GM12891 (cell line): Measurements from ENCODE around the gene SBF1.

Experiments used
- DNase-seq: peaks from one replicate; pipeline ENCODE4 v3.0.0; 2011; ENCODE audit warnings: low spot score; ENCODE audit not compliant: insufficient read length
- FAIRE-seq: peaks from 2 replicates; lab custom pipeline; 2011; peaks lifted over from hg19 to GRCh38; lab: Jason Lieb, UNC
- PAX5 ChIP-seq: IDR thresholded peaks from 2 replicates; pipeline ENCODE4 v1.6.1; 2011; ENCODE audit warnings: low read length, moderate library complexity, mild to moderate bottlenecking; ENCODE audit not compliant: insufficient read depth, severe bottlenecking
- POLR2A ChIP-seq: IDR thresholded peaks from 2 replicates; pipeline ENCODE4 v1.6.1; 2011; ENCODE audit warnings: low read depth, low read length, control low read depth
- POLR2AphosphoS5 ChIP-seq: IDR thresholded peaks from 2 replicates; pipeline ENCODE4 v1.6.1; 2011; ENCODE audit warnings: low read depth, low read length, control low read depth
- POU2F2 ChIP-seq: IDR thresholded peaks from 2 replicates; pipeline ENCODE4 v1.6.1; 2011; ENCODE audit warnings: low read depth, mild to moderate bottlenecking, control low read depth, low read length, moderate library complexity
- SPI1 ChIP-seq: IDR thresholded peaks from 2 replicates; pipeline ENCODE4 v1.6.1; 2011; ENCODE audit warnings: low read depth, low read length, control low read depth
- TAF1 ChIP-seq: IDR thresholded peaks from 2 replicates; pipeline ENCODE4 v1.6.1; 2011; ENCODE audit warnings: low read depth, low read length, control low read depth

Gene SBF1

DNA sequence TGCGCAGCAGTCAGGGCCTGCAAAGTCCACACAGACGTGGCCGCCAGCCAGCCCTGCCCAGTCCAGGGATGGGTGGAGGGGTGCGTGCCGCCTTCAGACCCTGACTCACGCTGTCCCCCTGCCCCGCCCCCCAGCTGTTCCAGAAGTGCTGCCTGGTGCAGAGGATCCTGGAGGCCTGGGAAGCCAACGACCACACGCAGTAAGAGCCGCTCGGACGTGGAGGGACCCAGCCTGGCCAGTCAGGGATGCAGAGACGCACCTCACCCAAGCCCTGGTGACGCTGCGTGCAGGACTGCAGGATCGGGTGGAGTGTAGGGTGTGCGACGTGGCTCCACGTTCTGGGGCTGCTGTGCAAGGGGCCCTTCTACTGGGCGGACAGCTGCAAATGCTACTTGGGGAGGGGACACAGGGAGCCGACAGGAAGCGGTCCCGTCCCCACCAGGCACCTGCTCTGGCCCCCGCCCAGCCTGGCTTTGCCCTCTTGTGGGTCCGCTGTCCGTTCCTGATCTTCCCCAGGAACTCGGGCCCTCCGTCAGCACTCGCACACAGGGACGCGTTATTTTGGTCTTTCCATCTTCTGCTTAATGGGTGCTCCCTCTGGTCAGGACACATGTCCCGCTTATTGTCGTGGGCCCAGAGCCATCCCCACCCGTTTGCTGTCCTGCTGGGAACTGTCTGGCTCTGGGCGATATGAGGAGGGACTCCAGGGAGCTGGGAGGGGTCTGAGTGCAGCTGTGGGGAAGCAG is 42.5 kb downstream of the SBF1 start:
- TF ChIP-seq POU2F2 (no peak), POLR2A (no peak), TAF1 (no peak)
- DNase-seq (no peak), FAIRE-seq (no peak)

DNA sequence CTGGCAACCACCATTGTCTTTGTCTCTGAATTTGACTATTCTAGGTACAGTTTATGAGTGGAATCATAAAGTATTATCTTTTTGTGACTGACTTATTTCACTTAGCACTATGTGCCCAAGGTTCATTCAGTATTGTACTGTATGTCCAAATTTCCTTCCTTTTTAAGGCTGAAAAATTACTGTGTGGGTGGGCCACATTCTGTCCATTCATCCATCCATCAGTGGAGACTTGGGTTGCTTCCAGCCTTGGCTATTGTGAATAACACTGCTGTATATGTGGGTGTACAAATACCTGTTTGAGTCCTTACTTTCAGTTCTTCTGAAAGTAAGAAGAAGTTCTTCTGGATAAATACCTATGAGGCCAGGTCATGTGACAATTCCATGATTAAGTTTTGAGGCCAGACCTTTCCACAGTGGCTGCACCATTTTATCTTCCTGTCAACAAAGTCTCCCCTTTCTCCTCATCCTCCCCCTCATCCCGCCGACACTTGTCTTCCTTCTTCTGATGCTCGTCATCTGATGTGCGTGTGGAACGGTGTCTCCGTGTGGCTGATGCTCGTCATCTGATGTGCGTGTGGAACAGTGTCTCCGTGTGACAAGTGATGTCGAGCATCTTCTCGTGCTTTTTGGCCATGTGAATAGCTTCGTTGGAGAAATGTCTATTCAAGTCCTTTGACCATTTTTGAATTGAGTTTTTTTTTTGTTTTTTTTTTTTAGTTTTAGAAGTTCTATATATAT is 49.5 kb downstream of the SBF1 start:
- FAIRE-seq (no peak), DNase-seq (no peak)
- TF ChIP-seq PAX5 = no peak
- TF ChIP-seq POU2F2 = no peak
- TF ChIP-seq TAF1 = no peak
- no peak for TF ChIP-seq SPI1
- no peak for TF ChIP-seq POLR2AphosphoS5
- no peak for TF ChIP-seq POLR2A

DNA sequence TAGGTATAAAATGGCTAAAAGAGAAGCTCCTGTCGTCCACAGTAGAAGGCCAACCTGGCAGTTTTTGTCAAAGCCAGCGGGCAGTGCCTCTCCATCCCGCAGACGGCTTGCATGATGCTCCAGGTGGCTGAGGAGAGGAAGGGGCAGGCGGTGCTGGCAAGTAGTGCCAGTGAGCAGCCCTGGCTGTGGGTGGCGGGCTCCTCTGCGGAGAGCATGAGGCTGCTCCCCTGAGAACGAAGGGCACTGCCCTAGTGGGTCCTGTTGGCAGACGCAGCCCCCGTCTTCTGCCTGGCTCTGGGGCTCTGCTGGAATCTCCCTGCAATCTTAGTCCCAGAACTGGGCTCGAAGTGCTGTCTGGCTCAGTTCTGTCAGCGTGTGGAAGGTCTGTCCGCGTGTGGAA is 50.9 kb downstream of the SBF1 start:
- no peak for DNase-seq

DNA sequence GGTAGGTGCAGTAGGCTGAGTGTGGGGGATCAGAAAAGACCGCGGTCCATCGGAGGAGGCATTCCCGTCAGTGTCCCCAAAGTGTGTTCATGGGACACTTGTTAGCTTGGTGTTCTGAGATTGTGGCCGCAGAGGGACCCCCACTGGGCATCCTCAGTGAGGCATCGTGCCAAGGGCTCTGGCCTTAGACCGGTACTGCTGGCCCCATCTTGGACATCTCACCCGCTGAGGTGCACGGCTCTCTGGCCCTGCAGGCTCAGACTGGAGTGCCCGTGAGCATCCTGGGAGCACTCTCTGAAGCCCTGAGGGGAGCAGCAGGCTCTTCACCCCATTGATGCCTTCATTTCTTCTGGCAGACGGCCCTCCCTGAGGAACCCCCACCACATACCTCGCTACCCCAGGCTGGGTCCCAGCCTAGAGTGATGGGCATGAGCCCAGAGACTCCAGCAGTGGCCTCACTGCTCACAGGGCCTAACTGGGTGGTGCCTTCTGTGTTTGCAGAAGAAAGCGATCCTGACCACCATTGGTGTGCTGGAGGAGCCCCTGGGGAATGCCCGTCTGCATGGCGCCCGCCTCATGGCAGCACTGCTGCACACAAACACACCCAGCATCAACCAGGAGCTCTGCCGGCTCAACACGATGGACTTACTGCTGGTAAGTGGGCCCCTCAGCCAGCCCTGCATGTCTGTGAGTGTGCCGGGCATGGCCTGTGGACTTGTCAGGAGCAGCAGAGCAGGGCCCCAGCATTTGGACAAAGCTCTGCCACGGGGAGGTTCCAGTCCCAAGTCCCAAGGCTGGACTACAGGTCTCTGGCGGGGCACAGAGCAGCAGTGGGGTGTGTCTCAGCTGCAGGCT is 51.6 kb downstream of the SBF1 start:
- FAIRE-seq (no peak), DNase-seq (no peak)
- no peak for TF ChIP-seq PAX5
- TF ChIP-seq SPI1 = no peak
- no peak for TF ChIP-seq POLR2A

More for the DNA sequence above, 50.9 kb downstream of the SBF1 start:
- no peak for FAIRE-seq
- TF ChIP-seq SPI1 = no peak
- no peak for TF ChIP-seq POLR2A
- TF ChIP-seq POU2F2 = no peak
- TF ChIP-seq POLR2AphosphoS5 = no peak
- TF ChIP-seq TAF1 = no peak
- TF ChIP-seq PAX5 = no peak

DNA sequence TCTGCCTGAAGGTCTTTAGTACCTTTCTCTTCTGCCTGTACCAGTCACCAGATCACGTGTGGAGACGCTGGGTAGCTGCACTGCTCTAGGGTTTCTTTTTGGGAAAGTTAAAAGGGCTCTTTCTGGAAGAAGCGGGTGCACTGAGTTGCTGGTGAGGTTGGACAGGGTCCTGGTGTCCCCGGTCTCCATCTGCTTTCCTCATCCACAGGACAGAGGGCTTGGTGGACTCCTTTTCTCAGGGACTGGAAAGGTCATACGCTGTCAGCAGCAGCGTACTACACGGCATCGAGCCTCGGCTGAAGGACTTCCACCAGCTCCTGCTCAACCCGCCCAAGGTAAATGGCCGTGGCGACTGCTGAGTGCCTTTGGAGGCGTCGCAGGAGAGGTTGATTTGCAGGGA is 52.8 kb downstream of the SBF1 start:
- TF ChIP-seq POLR2A = no peak
- no peak for TF ChIP-seq POU2F2
- TF ChIP-seq SPI1 = no peak
- TF ChIP-seq POLR2AphosphoS5 = no peak
- TF ChIP-seq PAX5 = no peak
- TF ChIP-seq TAF1 = no peak
- DNase-seq (no peak), FAIRE-seq (no peak)

DNA sequence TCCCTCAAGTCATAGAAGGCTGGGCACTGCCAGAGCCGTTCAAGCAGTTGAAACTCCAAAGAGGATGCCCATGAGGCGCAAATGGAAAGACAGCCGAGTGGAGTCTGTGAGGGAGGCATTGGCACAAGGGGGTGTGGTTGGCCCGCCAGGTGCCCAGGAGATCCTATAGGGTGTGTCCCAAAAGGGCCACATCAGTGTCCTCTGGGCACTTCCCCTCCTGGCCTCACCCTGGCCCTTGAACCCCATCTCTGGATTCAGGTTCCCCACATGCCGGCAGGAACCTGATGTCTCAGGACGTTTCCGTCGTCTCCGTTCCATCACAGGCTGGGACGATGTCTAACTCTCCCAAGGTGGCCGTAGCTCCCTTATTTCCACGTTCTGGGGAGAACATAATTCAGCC is 54.3 kb downstream of the SBF1 start:
- DNase-seq (no peak), FAIRE-seq (no peak)
- TF ChIP-seq TAF1 (no peak), PAX5 (no peak), POU2F2 (no peak), SPI1 (no peak), POLR2A (no peak)

DNA sequence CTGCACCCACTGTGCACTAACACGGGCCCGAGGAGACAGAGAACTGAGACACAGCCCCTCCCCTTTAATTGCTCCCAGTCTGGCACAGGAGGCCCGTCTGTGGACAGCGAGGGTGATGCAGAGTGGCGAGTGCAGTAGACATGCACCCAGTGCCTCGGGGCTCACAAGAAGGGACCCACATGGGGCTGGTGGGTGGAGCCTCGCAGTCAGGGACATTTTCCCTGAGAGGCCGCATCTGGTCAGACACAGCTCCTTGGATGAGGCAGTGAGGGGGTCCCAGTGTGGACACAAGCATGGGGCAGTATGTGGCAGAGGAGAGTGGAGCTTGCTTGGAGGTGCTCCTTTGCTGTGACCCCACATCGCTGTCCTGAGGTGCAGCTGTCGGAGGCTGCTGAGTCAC is 54.8 kb downstream of the SBF1 start:
- no peak for FAIRE-seq
- TF ChIP-seq POLR2A (no peak), PAX5 (no peak), POU2F2 (no peak), TAF1 (no peak), POLR2AphosphoS5 (no peak), SPI1 (no peak)
- no peak for DNase-seq

DNA sequence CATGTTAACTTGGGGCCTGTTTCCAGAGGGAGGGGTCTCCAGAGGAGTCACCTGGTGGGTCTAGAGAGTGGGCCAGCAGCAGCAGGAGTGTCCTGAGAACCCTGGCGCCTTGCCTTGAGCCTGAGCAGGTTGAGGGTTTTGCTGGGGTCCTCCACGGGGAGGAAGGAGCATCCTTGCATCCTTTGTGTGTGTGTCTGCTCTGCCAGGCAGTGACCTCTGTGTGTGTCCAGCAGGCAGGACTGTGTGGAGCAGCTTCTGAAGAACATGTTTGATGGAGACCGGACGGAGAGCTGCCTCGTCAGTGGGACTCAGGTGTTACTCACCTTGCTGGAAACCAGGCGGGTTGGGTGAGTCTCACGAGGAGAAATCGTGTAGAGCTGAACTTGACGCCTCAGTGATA is 55.7 kb downstream of the SBF1 start:
- DNase-seq (no peak), FAIRE-seq (no peak)
- TF ChIP-seq POLR2AphosphoS5 (no peak), POU2F2 (no peak), PAX5 (no peak), TAF1 (no peak), POLR2A (no peak)

DNA sequence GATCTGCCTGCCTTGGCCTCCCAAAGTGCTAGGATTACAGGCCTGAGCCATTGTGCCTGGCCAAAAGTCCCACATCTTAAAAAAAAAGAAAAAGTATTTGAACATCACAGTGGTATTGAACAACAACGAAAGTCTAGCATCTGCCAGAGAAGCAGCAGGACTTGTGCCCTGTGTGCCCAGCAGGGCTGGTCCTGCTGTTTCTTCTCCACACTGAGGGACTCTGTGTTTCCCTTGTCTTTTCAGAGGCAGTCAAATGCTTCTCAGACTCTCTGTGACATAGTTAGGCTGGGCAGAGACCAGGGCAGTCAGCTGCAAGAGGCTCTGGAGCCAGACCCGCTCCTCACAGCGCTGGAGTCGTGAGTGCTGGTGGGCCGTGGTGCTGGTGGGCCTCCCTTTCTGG is 56.2 kb downstream of the SBF1 start:
- FAIRE-seq (no peak), DNase-seq (no peak)
- TF ChIP-seq SPI1 (no peak), PAX5 (no peak), POLR2AphosphoS5 (no peak), POU2F2 (no peak), POLR2A (no peak), TAF1 (no peak)
